CD4-positive, alpha-beta T cell treated with Interleukin-17A for 1 hour (primary cell): Measurements from ENCODE around the gene ARCN1.
"Not testable (repeated sequence)": the region's sequence is repeated elsewhere in the genome, so short reads cannot be mapped to it uniquely, and the experiment has no call there.

ENCODE experiments used
- DNase-seq: peaks from one replicate; pipeline ENCODE4 v3.0.0-alpha.2; 2020

The ARCN1 gene

DNA sequence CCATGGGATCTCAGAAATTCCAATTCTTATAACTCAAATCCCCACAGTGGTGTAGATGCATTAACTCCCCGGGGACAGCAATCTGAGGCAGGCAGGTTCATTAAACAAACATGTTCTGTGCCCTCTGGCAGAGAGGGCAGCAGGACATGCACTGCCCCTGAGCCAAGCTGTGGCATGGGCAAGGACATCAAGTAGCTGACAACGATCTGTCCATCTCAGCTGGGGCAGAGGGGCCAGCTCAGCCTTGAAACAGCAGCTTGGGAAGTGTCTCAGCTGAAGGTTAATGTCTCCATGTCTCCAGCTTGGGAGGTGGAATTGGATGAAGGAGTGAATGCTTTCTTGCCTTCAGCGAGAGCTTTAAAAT, 27.6 kb upstream of the ARCN1 start:
- DNase-seq = no peak

- no peak for DNase-seq
These were observed 26.7 kb upstream of the ARCN1 start for GRCh38 chr11:118545533-118545932.

DNA sequence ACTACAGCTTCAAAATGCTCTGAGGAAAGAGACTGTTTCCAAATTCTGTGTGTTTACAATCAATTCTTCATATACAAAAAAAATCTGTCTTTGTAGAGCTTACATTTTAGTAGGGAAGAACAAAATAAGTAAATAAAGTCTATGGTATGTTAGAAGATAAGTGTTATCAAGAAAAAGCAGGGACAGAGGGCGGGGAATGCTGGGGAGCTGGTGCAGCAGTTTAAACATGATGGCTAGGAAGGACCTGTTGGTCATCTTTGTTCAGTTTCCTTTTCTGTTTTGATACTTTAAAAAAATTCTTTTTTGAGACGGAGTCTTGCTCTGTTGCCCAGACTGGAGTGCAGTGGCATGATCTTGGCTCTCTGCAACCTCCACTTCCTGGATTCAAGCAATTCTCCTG, 25.1 kb upstream of the ARCN1 start:
- DNase-seq = no peak

DNA sequence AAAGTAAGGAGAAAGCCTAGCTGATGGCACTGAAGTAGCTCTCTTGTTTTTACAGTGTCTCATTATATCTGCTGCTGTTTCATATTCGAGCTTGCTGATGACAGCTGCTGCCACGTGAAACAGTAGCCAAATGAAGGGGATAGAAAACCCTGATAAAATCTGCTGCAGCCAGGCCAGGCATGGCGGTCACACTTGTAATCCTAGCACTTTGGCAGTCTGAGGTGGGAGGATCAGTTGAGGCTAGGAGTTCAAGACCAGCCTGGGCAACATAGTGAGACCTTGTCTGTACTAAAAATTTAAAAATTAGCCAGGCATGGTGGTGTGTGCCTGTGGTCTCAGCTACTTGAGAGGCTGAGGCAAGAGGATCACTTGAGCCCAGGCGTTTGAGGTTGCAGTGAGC, 19.9 kb upstream of the ARCN1 start:
- DNase-seq = no peak

DNA sequence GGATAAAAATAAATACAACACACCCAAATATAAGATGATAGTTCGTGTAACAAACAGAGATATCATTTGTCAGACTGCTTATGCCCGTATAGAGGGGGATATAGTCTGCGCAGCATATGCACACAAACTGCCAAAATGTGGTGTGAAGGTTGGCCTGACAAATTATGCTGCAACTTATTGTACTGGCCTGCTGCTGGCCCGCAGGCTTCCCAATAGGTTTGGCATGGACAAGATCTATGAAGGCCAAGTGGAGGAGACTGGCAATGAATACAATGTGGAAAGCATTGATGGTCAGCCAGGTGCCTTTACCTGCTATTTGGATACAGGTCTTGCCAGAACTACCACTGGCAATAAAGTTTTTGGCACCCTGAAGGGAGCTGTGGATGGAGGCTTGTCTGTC, 11.4 kb upstream of the ARCN1 start:
- DNase-seq = no peak

DNA sequence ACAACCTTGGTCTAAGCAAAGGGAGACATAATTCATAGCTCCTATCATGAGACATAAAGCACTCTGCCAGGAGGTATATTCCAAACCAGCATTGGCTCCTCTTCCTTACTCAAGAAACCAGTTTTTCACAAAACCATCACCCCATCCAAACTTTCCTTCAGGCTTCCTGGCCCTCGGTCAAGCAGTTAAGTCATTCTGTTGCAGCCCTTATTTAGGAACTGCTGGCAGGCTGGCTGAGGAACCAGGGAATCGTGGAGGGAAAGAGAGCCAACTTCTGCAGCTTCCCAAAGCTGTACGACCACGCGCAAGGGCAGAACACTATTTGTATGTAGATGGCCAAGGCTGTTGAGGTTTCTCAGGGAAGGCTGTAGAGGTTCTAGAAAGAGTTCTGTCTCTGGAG, 7.2 kb upstream of the ARCN1 start:
- no peak for DNase-seq

- DNase-seq = no peak
These were observed 2.5 kb upstream of the ARCN1 start for GRCh38 chr11:118569670-118570069.

DNA sequence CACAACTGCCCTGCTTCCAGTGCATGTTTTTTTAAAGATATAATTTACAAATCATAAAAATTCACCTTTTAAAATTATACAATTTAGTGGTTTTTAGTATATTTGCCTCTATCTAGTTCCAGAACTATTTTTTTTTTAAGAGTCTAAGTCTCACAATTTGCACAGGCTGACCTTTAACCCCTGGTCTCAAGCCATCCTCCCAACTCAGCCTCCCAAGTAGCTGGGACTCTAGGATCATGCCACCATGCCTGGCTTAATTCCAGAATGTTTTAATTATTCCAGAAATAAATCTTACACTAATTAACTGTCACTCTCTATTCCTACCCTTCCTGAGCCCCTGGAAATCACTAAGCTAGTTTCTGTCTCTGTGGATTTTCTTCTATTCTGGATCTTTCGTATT, 1.4 kb upstream of the ARCN1 start:
- DNase-seq = no peak

GRCh38 chr11:118571701-118572060, 528 bp upstream of the ARCN1 start:
- DNase-seq = not testable (repeated sequence)

DNA sequence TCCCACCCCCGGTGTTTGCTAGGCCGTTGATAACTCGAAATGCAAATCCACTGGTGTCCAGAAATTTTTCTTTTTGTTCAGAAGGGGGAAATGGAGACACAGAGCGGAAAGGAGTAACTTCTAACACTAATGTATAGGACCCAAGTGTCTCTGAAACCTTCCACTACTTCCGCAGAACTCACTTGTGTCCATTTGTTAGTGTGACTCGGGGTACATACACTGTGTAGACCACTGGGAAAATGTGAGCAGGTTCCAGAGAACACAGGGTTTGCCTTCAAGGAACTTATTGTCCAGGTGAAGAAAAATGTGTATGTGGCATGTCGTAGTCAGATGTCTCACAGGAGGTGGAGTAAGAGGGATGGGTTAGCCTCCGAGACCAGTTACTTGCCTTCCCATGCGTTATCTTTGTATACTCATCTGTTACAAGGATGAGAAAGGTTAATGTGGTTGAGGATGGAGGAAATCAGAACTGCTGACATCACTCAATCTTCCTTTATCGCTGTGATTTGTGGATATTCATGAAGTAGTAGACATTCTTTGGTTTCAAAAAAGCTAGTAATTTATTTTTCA, 857 bp downstream of the ARCN1 start:
- DNase-seq = peak; percentile 73

- DNase-seq = no peak
These were observed 2.4 kb downstream of the ARCN1 start for GRCh38 chr11:118574636-118575035.

DNA sequence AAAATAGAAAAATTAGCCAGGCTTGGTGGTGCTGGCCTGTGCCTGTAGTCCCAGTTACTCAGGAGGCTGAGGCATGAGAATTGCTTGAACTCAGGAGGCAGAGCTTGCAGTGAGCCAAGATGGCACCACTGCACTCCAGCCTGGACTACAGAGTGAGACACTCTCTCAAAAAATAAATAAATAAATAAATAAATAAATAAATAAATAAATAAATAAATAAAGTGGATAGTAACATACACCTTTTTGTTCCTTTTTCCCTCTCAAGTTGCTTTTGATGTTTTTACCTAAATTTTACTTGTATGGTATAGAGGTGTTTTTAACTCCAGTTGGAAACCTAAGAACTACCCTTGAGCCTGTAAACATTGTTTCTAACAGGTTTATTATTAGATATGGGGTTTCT, 5.8 kb downstream of the ARCN1 start:
- DNase-seq = not testable (repeated sequence)

DNA sequence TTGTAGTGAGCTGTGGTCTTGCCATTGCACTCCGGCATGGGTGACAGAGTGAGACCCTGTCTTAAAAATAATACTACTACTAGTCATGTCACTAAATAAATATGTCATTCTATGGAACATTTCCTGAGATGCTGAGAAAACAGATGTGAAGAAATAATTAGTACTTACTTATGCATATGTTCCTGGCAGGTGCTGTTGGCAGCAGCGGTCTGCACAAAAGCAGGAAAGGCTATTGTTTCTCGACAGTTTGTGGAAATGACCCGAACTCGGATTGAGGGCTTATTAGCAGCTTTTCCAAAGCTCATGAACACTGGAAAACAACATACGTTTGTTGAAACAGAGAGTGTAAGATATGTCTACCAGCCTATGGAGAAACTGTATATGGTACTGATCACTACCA, 8.8 kb downstream of the ARCN1 start:
- DNase-seq = no peak

DNA sequence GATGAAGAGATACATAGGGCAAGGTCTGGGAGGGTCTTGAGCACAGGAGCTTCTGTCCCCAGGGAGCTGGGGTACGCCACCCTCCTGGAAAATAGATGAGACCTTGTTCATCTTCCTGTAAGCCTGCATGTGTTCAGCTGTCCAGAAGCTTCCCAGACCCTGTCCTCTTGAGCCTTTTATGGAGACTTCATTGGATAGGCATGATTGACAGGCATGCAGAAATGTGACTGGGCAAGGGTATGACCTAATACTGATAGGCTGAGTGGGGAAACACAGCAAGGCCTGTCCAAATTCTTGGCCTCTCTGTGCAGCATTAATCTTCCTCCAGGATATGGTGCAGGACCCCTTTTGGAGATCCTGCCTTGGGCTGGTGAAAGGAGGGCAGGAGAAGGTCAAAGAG, 15.7 kb downstream of the ARCN1 start:
- no peak for DNase-seq

GRCh38 chr11:118592616-118593367, 20.6 kb downstream of the ARCN1 start:
- DNase-seq = no peak

DNA sequence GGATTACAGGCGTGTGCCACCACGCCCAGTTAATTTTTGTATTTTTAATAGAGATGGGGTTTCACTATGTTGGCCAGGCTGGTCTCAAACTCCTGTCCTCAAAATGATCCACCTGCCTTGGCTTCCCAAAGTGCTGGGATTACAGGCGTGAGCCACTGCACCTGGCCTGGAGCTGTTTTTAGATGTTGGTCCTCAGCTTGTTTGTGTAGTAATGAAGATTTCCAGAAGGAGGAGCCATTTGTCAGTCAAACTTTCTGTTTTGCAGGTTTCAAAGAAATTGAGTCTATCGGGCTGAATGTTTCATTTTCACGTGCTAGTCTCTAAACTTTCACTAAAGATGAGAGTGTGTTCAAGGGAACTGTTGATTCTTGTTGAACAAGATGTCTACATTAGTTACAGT, 22.8 kb downstream of the ARCN1 start:
- DNase-seq = peak; percentile 80

DNA sequence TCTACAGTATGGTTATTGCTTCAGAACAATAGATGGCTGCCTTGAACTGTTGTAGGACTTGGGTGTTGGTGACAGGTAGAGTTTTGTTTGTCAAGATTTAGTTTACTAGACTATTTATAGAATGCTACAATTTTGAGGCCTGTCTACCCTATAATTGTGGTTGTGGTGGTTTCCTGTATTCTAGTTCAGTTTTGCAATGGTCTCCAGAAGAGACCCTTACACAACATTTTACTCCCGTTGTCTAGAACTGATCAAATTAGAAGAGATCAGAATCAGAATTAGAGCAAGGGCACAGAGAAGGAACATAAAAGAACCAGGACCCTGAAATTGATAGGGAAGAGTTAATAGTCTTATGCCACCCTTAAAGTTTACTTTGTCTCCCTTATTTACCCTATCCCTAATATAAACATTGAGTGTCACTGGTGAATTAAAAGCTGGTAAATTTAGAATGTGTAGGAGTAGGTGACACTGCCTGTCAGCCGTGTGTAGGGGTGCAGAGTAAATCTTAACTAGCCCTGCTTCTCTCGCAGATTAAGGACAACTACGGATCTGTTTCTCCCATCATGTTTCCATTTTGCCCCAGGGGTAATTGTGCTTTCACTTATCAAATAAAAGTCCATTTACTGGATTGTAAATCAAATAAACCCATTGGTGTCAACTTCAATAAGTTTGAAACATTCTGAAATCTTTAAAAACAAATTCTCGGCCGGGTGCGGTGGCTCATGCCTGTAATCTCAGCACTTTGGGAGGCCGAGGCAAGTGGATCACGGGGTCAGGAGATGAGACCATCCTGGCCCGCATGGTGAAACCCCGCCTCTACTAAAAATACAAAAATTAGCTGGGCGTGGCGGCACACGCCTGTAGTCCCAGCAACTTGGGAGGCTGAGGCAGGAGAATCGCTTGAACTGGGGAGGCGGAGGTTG, 24.3 kb downstream of the ARCN1 start:
- no peak for DNase-seq

DNA sequence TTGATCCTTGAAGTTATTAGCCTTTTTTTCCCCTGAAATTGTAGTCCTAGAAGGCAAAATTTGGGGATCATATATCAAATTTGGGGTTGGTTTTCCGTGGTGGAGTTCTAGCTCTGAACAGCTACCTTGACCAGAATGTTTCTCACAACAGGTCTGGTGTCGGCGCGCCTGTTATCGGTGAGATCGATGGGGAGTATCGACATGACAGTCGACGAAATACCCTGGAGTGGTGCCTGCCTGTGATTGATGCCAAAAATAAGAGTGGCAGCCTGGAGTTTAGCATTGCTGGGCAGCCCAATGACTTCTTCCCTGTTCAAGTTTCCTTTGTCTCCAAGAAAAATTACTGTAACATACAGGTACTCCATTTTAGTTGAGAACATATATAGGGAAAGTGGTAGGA, 25.3 kb downstream of the ARCN1 start:
- DNase-seq = no peak

GRCh38 chr11:118602331-118602730, 30.1 kb downstream of the ARCN1 start:
- no peak for DNase-seq

DNA sequence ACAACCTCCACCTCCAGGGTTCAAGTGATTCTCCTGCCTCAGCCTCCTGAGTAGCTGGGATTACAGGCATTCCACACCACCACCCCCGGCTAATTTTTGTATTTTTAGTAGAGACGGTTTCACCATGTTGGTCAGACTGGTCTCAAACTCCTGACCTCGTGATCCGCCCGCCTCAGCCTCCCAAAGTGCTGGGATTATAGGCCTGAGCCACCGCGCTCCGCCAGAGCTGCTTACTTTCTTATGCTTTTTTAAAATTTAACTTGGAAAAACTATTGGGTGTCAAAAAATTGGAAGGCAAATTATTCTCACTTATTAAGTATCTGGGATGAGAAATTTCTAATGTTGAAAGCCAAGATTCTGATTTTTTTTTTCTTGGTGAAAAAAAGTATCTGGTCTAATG, 31.5 kb downstream of the ARCN1 start:
- not testable (repeated sequence) for DNase-seq

GRCh38 chr11:118604566-118604965, 32.4 kb downstream of the ARCN1 start:
- DNase-seq = no peak

DNA sequence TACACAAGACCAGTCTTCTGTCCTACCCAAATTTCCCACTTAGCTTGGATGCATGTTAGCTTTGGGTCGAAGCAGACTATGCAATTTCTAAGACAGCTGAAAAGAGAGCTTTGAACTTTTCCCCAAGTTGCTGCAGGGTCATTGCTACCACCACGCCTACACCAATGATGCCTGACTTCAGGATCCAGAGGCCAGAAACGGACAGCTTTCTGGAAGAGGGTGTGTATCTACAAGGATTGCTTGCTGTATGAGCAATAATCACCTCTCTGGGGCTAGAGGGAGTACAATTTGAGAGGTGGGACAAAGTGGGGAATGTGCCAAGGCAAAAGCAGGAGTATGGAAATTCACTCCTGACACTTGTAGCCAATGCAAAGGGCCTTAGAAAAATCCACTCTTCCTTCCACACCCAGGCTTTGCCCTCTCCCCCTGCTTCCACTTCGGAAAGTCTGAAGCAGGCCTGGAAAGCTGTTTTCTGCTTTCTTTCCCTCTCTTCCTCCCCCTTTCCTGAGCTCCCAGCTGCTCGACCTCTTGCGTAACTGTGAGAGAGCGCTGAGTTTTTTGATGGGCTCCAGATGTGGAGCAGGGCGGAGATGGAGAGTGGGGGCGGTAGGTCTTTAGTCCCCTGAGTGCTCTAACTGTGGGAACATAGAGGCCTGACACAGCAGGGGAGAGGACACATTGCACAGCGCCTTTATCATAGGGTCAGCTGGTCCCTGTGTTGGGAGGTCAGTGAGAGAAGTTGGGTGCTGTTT, 33.1 kb downstream of the ARCN1 start:
- DNase-seq = no peak

DNA sequence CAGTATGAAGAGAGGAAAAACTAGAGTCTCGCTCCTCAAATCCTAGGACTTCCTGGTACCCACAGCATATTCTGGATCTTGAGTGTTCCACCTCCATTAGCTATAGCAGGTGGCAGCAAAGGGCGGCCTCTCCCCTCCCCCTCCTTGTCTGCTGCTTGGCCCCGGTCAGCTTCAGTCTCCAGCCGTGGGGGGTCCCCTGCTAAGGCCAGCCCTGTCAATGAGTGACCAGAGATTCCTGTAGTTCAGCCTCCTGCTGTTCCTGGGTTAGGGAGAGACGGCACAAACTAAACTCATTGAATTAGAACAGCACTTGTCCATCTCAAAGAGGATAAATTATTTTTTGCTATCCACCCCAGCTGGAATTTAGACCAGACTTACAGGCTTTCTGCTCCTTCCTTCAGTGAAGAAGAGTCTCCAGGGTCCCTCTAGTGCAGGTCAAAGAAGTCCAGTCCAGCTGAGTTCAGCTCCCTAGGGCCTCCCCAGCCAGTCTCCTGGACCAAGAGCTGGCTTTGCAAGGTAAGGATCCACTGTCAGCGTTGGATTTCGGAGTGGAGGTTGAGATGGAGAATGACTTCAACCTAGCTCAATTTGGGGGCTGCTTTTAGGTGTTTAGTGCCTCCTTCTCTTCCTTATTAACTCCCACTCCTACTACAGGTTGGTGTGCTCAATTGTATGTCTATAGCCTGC, 34.1 kb downstream of the ARCN1 start:
- no peak for DNase-seq
